Suprapubic skin (tissue), 3 donors: Measurements from ENCODE around the gene AXL.

Experiments
- EP300 ChIP-seq: sonication (generic); formaldehyde crosslinking; IDR thresholded peaks from one replicate; pipeline ENCODE4 v1.6.1; 2017; ENCODE audit warnings: antibody characterized with exemption
- TF ChIP-seq, protein P1 (sequence below), 2 donors: fragments of 200-600 bp in 1 of 2; fragments of 450-650 bp in 1 of 2; sonication (generic) in 1 of 2; IDR thresholded peaks; one replicate each; pipeline ENCODE4 v1.5.1; 2016 to 2019; ENCODE audit warnings: antibody characterized with exemption in 2 of 2, mild to moderate bottlenecking in 1 of 2, moderate library complexity in 1 of 2

DNA sequence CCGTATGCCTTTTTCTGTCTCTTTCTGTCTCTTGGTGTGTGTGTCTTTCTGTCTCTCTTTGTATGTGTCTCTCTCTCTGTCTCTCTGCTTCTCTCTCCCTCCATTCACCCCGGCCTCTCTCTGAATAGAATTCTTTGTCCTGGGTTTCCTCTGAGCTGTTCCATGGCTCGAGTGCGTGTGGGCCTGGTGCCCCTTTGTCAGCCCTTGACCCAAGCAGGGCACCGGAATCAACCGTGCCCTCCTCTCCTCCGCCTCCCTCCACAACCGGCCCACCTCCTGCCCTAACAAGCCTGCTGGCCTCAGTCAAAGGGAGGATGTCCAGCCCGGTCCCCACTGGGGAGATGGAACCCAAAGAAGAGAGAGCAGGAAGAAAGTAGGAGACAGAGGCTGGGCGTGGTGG, 3.2 kb downstream of the AXL start:
- TF ChIP-seq, protein P1, sequence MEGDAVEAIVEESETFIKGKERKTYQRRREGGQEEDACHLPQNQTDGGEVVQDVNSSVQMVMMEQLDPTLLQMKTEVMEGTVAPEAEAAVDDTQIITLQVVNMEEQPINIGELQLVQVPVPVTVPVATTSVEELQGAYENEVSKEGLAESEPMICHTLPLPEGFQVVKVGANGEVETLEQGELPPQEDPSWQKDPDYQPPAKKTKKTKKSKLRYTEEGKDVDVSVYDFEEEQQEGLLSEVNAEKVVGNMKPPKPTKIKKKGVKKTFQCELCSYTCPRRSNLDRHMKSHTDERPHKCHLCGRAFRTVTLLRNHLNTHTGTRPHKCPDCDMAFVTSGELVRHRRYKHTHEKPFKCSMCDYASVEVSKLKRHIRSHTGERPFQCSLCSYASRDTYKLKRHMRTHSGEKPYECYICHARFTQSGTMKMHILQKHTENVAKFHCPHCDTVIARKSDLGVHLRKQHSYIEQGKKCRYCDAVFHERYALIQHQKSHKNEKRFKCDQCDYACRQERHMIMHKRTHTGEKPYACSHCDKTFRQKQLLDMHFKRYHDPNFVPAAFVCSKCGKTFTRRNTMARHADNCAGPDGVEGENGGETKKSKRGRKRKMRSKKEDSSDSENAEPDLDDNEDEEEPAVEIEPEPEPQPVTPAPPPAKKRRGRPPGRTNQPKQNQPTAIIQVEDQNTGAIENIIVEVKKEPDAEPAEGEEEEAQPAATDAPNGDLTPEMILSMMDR (IDR thresholded peaks at IDR 0.05): no peak
- TF ChIP-seq EP300: no peak
